Cardiac fibroblast (primary cell): ENCODE data around the gene PAPPA2.
A peak's percentile ranks its signal among the peaks of the same experiment; 100 is the strongest.

Experiments used
- DNase-seq, 2 donors: peaks; one replicate each; pipeline versions ENCODE4 v3.0.0 to v3.0.0-alpha.2; 2010; ENCODE audit warnings: low read depth in 2 of 2
- H3K4me3 ChIP-seq, 2 donors: replicated peaks in 1 of 2; 1 replicate in 1 of 2; 2 replicates in 1 of 2; pipeline ENCODE4 v1.5.1; 2011; ENCODE audit warnings: low read depth in 2 of 2, low read length in 2 of 2, mild to moderate bottlenecking in 2 of 2, moderate library complexity in 1 of 2
- TF ChIP-seq, protein P1 (sequence below): IDR thresholded peaks from one replicate; pipeline ENCODE4 v1.5.1; 2011; ENCODE audit warnings: low read depth, mild to moderate bottlenecking, low read length, inconsistent platforms

Gene PAPPA2

DNA sequence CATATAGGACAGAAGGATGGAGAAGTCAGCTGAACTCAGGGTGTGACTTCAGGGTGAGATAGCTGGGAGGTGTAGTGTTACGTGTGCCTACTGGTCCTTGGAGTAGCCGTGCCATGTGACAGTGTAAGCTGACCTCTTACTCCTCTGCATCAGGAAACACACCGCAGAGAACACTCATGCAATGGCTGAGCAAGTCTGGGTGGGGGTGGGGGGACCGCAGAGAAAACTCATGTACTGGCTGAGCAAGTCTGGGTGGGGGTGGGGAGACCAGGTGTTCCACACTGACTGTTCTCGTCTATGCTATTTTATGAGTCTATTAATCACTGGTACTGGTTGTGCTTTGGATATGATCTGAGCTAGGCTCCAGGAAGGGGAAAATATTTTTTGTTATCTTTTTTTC is 233.1 kb downstream of the PAPPA2 start:
- TF ChIP-seq, protein P1, sequence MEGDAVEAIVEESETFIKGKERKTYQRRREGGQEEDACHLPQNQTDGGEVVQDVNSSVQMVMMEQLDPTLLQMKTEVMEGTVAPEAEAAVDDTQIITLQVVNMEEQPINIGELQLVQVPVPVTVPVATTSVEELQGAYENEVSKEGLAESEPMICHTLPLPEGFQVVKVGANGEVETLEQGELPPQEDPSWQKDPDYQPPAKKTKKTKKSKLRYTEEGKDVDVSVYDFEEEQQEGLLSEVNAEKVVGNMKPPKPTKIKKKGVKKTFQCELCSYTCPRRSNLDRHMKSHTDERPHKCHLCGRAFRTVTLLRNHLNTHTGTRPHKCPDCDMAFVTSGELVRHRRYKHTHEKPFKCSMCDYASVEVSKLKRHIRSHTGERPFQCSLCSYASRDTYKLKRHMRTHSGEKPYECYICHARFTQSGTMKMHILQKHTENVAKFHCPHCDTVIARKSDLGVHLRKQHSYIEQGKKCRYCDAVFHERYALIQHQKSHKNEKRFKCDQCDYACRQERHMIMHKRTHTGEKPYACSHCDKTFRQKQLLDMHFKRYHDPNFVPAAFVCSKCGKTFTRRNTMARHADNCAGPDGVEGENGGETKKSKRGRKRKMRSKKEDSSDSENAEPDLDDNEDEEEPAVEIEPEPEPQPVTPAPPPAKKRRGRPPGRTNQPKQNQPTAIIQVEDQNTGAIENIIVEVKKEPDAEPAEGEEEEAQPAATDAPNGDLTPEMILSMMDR, result no peak
- peak in 1 of 2 donors; percentile 24 for DNase-seq
- H3K4me3 ChIP-seq, result no peak overlapping the region

DNA sequence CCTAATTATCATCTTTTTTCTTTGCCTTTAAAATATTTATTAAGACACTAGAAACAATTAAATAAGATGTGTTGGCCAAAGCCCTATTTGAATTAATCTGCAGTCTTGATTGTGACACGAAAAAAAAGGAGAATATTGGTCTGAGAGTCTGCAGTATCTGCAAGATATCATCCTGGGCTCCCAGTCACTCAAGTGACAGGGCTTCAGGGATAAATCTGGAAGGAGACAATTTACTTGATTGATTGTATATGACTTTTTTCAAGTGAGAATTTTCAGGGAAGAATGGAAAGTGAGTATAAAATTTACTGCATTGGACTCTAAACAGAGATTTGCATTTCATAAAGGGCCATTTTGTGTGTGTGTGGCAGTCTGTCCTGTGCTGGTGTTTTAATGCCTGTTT is 233.7 kb downstream of the PAPPA2 start:
- TF ChIP-seq, protein P1, result no peak
- H3K4me3 ChIP-seq, result no peak overlapping the region
- no peak for DNase-seq

DNA sequence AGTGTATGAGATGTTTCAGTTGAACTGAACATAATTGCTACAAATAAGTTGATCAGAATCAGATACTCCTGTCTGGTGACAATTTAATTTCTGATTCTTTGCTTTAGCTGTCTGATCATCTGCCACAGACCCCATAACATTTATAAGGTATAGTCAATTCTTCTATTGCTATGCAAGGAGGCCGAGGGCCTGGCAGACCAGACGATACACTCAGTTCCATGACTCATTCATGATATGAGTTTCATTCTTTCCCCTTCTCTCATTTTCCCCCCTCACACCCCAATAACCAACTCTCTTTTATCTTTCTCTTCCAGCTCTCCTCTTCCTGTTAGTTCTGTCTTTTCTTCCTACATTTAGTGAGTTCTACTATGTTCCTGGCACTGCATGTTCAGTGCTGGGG is 236.8 kb downstream of the PAPPA2 start:
- no peak overlapping the region for H3K4me3 ChIP-seq
- DNase-seq, result no peak
- TF ChIP-seq, protein P1, result no peak

DNA sequence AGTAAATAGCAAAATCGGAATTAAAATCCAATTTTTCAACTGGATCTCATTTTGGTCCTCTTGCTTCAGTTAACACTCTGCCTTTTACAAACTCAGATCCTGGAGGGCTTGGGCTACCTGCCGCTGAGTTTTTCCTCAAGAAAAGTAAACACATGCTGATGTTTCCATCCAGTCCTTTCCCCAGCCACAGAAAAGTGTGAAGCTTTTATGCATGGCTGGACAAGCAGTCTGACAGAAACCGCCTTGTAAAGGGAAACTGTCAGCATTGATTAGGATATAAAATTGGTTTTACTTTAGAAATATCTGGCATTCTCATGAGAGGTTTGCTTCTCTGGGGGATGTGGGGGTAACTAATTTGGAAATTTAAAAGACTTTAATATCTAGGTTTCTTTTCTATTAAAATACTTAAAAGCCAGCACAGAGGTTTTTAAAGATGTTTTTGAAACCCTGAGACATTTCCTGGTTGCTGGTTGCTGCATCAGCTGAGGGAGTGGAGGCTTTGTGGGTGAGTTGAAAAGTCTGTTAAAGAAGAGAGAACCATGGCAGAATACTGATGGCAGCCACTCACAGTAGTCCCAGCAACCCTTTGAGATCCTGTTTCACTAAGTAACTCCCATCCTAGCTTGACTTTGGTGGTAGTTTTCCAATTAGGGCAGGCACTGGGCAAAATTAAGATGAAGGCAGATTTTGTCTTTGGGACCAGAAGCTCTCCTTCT is 238.3 kb downstream of the PAPPA2 start:
- H3K4me3 ChIP-seq, result no peak overlapping the region
- TF ChIP-seq, protein P1, result no peak
- no peak for DNase-seq

DNA sequence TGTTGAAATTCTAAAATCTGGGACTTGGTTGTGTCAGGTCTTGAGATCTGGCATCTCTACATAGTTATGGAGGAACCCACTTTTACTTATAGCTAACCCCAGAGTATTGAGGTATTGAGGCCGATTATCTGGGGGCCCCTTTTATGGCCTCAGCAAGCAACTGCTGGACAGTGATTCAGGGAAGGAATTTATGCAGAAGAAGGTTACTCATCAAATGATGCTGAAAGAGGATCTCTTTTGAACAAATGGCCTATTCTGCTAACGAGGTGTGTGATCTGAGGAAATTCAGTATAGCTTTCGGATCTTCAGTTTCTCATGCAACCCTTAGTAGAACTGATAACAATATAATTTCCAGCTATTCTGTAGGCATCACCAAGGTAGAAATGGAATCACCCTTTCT is 239.9 kb downstream of the PAPPA2 start:
- TF ChIP-seq, protein P1, result no peak
- H3K4me3 ChIP-seq, result no peak overlapping the region
- DNase-seq, result no peak

DNA sequence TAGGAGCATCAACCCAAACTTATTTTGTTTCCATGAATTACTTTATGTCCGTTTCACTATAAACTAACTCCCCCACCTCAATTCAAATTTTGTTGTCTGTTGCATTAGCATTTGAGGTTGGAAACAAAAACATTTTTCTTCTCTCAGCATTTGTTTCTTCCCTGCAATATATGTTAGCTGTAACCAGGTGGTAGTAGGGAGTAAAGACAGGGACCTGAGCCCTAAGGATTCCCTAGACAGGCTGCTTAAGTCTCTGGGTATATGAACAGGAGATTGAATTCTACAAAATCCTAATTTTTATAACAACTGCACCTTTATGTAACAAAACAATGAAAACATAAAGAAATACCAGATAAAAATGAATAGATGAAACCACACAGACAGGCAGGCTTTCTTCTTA is 242.6 kb downstream of the PAPPA2 start:
- DNase-seq, result no peak
- H3K4me3 ChIP-seq, result no peak overlapping the region
- TF ChIP-seq, protein P1, result no peak
